GM08714 (cell line): ENCODE data around the gene NUP58.

ENCODE experiments used
- H3K4me3 ChIP-seq: fragments of 200-500 bp; sonication (Bioruptor generic); 2 replicates; pipeline ENCODE4 v1.5.1; 2014; ENCODE audit warnings: mild to moderate bottlenecking, low read length, inconsistent platforms
- ZNF274 ChIP-seq: IDR thresholded peaks from 2 replicates; pipeline ENCODE4 v1.6.1; 2012; ENCODE audit warnings: mild to moderate bottlenecking, low read depth, low read length

Gene NUP58

DNA sequence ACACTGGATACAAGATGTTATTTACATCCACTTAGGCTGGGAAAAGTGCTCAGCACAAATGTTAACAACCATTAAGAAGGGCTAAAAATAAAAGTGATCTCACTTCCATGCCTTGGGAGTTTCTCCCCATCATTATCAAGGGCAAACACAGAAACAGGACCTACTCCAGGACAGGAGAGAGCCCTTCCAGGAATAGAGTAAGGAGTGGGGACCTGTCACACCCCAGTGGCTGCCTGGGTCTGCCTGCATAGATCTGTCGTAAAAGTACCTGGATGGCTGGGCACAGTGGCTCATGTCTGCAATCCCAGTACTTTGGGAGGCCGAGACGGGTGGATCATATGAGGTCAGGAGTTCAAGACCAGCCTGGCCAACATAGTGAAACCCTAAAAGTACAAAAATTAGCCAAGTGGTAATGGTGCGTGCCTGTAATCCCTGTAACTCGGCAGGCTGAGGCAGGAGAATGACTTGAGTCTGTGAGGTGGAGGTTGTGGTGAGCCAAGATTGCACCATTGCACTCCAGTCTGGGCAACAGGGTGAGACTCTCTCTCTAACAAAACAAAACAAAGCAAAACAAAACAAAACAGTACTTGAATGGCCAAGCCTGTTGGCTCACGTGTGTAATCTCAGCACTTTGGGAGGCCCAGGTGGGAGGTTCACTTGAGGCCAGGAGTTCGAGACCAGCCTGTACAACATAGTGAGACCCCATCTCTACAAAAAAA lies 76.0 kb downstream of the NUP58 start:
- TF ChIP-seq ZNF274, result no peak
- no peak overlapping the region for H3K4me3 ChIP-seq

GRCh38 chr13:25378528-25378927 lies 77.1 kb downstream of the NUP58 start:
- no peak for TF ChIP-seq ZNF274
- no peak overlapping the region for H3K4me3 ChIP-seq

GRCh38 chr13:25379011-25379410 lies 77.6 kb downstream of the NUP58 start:
- no peak for TF ChIP-seq ZNF274
- no peak overlapping the region for H3K4me3 ChIP-seq

DNA sequence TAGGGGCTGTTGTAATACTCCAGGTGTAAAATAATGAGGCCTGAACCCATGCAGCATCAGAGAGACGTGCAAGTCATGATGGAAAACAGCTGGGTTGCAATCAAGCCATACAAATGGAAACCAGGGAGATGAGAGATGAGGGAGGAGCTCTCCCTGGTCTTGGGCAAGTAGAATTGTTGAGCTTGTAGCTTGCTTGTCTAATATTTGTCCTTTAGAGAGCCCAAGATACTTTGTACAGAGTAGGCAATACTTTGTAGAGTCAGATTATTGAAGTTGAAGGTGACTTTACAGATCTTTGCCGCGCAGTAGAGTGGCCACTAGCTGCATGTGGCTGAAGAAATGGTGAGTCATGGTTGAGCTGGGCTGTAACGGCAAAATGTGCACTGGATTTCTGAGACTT lies 78.7 kb downstream of the NUP58 start:
- no peak overlapping the region for H3K4me3 ChIP-seq
- TF ChIP-seq ZNF274, result no peak

DNA sequence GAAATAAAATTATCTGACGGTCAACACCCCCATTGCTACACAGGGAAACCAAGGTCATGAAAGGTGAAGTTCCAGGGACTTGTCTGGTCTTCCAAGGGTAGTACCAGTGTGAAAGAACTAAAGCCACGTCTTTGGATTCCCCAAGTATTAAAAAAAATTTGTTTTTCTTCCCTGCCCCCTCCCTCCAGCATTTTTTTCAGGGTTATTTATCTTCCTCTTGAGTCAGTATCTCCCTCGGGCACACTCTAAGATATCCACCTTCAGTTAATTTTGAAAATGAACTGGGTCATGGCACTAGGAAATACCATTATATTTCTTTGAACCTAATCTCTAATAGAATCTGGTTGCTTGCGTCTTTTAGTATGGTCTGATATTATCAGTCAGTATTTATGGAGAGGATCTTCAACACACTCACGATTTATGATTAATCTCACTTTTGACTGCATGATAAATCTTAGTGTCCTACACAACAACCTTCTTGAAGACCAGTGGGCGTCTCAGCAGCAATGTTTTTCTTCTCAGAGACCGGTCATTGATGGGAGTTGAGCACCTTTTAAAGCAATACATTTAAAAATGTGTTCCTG lies 79.4 kb downstream of the NUP58 start:
- H3K4me3 ChIP-seq, result no peak overlapping the region
- TF ChIP-seq ZNF274, result no peak

GRCh38 chr13:25384758-25385410 lies 83.5 kb downstream of the NUP58 start:
- TF ChIP-seq ZNF274, result no peak

GRCh38 chr13:25391932-25392331 lies 90.5 kb downstream of the NUP58 start:
- TF ChIP-seq ZNF274, result no peak

More at GRCh38 chr13:25384758-25385410, 83.5 kb downstream of the NUP58 start:
- H3K4me3 ChIP-seq, result no peak overlapping the region

More at GRCh38 chr13:25391932-25392331, 90.5 kb downstream of the NUP58 start:
- no peak overlapping the region for H3K4me3 ChIP-seq
